ENCODE measurements around the gene MORN1. TPM values are rescaled to one million over a fixed set of nuclear protein-coding genes. Genes with fewer than 3 reads are reported as not detected.

Gene MORN1
- total and polyA plus RNA-seq, 10 of the 15 experiments (the other 5 are each of a cell fraction or from before 2014, with no cell fraction given): 0.76 to 7.9 (median 5.5) TPM

DNA sequence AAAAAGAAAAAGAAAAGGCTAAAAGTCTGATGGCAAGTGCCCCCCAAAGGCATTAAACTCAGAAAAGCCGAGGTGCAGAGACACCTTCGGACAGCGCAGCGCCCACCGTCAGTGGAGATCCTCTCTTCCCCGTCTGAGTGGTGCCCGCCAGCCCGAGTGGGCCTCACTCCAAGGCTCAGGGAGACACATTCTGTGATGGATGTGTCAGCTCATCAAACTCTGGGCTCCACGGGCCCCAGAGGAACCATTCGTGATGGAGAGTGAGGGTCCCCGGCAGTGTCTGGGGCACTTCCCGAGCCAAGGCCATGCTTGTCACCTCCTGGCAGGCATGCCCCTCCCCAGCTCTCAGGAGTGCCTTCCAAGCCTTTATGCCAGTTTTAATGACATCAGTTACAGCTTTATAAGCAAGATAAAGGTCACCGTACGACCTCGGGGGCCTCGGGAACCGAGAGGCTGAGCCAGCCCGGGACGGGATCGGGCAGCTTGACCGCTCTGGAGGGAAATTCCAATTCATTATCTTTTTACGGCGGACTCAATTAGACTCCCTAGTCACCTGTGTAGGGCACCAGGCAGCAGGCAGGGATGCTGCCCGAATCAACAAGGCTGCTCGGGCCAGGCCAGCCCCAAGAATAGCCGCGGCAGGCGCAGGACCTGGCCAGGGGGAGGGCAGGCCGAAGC, 49.5 kb downstream of the MORN1 start:
- intact Hi-C loops (cut with micrococcal nuclease; ENCODE audit: unreplicated experiment): no loop called here
- FAIRE-seq: no peak
- POLR2A ChIA-PET: interaction anchor here (0.7 kb wide), 1 partner anchor 143 kb away, joined by 3 read pairs; no protein-coding TSS in a partner anchor

More for the DNA sequence above, 49.5 kb downstream of the MORN1 start:
- Histone ChIP-seq H4K20me1 (ENCODE audit: control insufficient read depth, insufficient read depth) (no peaks in the 10 kb centered on the region), H3K9ac (ENCODE audit: control insufficient read depth, insufficient read depth, low read length) (no peak overlapping the region), H2AFZ (ENCODE audit: control insufficient read depth, low read depth, low read length) (no peak overlapping the region), H3K4me3 (no peak overlapping the region), H3K4me1 (ENCODE audit: control insufficient read depth, insufficient read depth, low read length) (no peaks in the 10 kb centered on the region), H3K27me3 (replicated peaks in 1 of 2; ENCODE audit: control insufficient read depth in 2 of 2, insufficient read depth in 2 of 2, low read length in 1 of 2) (no peaks in the 10 kb centered on the region; a peak in 1 of 4 replicates), H3K79me2 (ENCODE audit: control insufficient read depth, insufficient read depth, low read length) (no peaks in the 10 kb centered on the region), H3K36me3 (ENCODE audit: control insufficient read depth in 2 of 2, insufficient read depth in 2 of 2, low read length in 1 of 2) (no peaks in the 10 kb centered on the region), H3K4me2 (ENCODE audit: control insufficient read depth, insufficient read depth) (no peak overlapping the region), H3K27ac (ENCODE audit: control insufficient read depth, insufficient read depth) (no peak overlapping the region), H3K9me3 (replicated peaks; ENCODE audit: control insufficient read depth, insufficient read depth, low read length) (no peaks in the 10 kb centered on the region)
- ATAC-seq (no peak), DNase-seq (ENCODE audit: low read depth, low spot score) (no peak)
- SMC1A ChIA-PET (ENCODE audit: uncharacterized antibody, unreplicated experiment): no interaction called here
- no peak for TF ChIP-seq SMARCA5 (IDR thresholded peaks at IDR 0.05)
- no peak for TF ChIP-seq NR2C2 (IDR thresholded peaks at IDR 0.05; ENCODE audit: borderline replicate concordance, control insufficient read depth, insufficient read length, low read depth)
- TF ChIP-seq, protein P1, sequence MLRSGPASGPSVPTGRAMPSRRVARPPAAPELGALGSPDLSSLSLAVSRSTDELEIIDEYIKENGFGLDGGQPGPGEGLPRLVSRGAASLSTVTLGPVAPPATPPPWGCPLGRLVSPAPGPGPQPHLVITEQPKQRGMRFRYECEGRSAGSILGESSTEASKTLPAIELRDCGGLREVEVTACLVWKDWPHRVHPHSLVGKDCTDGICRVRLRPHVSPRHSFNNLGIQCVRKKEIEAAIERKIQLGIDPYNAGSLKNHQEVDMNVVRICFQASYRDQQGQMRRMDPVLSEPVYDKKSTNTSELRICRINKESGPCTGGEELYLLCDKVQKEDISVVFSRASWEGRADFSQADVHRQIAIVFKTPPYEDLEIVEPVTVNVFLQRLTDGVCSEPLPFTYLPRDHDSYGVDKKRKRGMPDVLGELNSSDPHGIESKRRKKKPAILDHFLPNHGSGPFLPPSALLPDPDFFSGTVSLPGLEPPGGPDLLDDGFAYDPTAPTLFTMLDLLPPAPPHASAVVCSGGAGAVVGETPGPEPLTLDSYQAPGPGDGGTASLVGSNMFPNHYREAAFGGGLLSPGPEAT (IDR thresholded peaks at IDR 0.05; ENCODE audit: low read depth): no peak
- TF ChIP-seq, protein P2, sequence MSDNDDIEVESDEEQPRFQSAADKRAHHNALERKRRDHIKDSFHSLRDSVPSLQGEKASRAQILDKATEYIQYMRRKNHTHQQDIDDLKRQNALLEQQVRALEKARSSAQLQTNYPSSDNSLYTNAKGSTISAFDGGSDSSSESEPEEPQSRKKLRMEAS (IDR thresholded peaks at IDR 0.05; ENCODE audit: low read depth, low read length): no peak
- TF ChIP-seq BMI1 (IDR thresholded peaks at IDR 0.05; ENCODE audit: borderline replicate concordance): no peak
- TF ChIP-seq EZH2 (IDR thresholded peaks at IDR 0.05; ENCODE audit: borderline replicate concordance, control insufficient read depth, low read depth, low read length): no peak
- TF ChIP-seq PML (IDR thresholded peaks at IDR 0.05; ENCODE audit: low read length): no peak
- TF ChIP-seq EP300 (IDR thresholded peaks at IDR 0.05; ENCODE audit: borderline replicate concordance in 1 of 2, control insufficient read depth in 1 of 2, low read depth in 2 of 2, low read length in 2 of 2): no peak
- CTCF ChIA-PET: no interaction called here
- no TSS peak for BruUV-seq (replicated peaks)
- in situ Hi-C loops (cut with MboI): no loop called here
- WGBS (ENCODE audit: insufficient coverage, insufficient replicate concordance, low lambda C conversion rate, missing lambda C conversion rate): 62% methylated on average over 28 of the region's 29 CpGs
- RAD21 ChIA-PET (ENCODE audit: unreplicated experiment): no interaction called here

Measured in GM12878 (cell line).